Endothelial cell (in vitro differentiated cells): ENCODE data around the gene FRS3. TPM values are rescaled to one million over a fixed set of nuclear protein-coding genes. Genes with fewer than 3 reads are reported as not detected.

Experiments
- DNase-seq: peaks from one replicate; pipeline ENCODE4 v3.0.0; 2021; ENCODE audit warnings: low spot score
- H3K27ac Mint-ChIP-seq: one replicate; pipeline ENCODE4 v1.8.0; 2021; ENCODE audit warnings: mixed read lengths, inconsistent platforms; ENCODE audit not compliant: unreplicated experiment
- H3K27me3 Mint-ChIP-seq: one replicate; pipeline ENCODE4 v1.8.0; 2021; ENCODE audit warnings: mild to moderate bottlenecking, moderate library complexity, mixed read lengths, inconsistent platforms; ENCODE audit not compliant: unreplicated experiment
- H3K36me3 Mint-ChIP-seq: one replicate; pipeline ENCODE4 v1.8.0; 2021; ENCODE audit warnings: mild to moderate bottlenecking, low read depth, mixed read lengths, inconsistent platforms; ENCODE audit not compliant: unreplicated experiment
- H3K4me1 Mint-ChIP-seq: one replicate; pipeline ENCODE4 v1.8.0; 2021; ENCODE audit warnings: mild to moderate bottlenecking, mixed read lengths, inconsistent platforms; ENCODE audit not compliant: unreplicated experiment
- H3K4me3 Mint-ChIP-seq: one replicate; pipeline ENCODE4 v1.8.0; 2021; ENCODE audit warnings: mild to moderate bottlenecking, mixed read lengths, inconsistent platforms; ENCODE audit not compliant: unreplicated experiment
- H3K9me3 Mint-ChIP-seq: one replicate; pipeline ENCODE4 v1.8.0; 2021; ENCODE audit warnings: mixed read lengths, inconsistent platforms; ENCODE audit not compliant: unreplicated experiment
- total RNA-seq: library from RNA; stranded (reverse); fragmentation: NEBNext Ultra II Directional; extraction: Animal tissue kit (Norgen Biotek cat#: 25700); gene quantifications from one replicate; pipeline ENCODE4 v1.2.1, GENCODE V29; 2021; ENCODE audit not compliant: unreplicated experiment
- TF ChIP-seq, protein P1 (sequence below): fragments of 200-600 bp; sonication (generic); IDR thresholded peaks from one replicate; pipeline ENCODE4 v1.5.0; 2021; ENCODE audit warnings: antibody characterized with exemption; ENCODE audit not compliant: unreplicated experiment

FRS3 gene
- total RNA-seq, 1 donor from 2014 or later, result 8.8 TPM

DNA sequence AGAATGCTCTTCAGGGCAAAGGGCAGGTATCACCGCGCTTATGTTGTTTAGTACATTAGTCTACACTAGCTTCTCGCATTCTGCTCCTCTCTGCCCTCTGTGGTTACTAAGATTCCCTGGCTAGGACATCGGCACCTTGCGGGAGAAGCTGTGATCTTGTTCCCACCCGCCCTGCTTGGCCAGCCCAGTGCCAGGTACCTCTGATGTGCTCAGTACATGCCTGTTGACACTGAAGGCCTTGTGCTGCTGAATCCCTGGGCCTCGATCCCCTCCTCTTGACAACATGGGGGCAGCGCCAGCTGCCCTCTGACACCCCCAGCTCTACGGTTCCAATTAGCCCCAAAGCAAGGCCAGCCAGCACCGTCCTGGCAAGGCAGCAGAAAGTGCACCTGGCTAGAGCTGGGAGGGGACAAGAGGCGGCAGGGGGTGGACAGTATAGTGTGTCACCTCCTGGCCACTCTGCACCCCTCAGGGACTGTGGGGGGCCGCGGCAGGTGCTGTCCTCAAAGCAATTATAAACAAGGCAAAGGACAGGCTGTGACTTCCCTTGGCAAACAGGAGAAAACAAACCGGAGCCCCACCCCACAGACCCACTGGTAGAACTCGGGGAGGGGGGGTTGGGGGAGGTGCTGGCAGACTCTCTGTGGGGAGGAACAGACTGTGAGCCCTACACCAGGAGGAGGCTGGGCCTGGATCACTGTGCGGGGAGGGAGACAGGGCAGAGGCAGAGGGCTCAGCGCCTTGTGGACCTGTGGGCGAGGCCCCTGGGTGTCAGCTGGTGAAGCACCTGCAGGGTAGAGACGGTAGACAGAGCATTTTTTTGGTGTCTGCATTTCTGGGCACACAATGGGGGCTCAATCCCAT lies 51.4 kb downstream of the FRS3 start:
- Mint-ChIP-seq H3K27ac (no peak overlapping the region), H3K4me3 (no peak overlapping the region), H3K4me1 (peaks cover 13% of the 10 kb centered on the region), H3K9me3 (no peaks in the 10 kb centered on the region), H3K36me3 (peaks cover 3% of the 10 kb centered on the region), H3K27me3 (peaks cover 13% of the 10 kb centered on the region)
- TF ChIP-seq, protein P1, sequence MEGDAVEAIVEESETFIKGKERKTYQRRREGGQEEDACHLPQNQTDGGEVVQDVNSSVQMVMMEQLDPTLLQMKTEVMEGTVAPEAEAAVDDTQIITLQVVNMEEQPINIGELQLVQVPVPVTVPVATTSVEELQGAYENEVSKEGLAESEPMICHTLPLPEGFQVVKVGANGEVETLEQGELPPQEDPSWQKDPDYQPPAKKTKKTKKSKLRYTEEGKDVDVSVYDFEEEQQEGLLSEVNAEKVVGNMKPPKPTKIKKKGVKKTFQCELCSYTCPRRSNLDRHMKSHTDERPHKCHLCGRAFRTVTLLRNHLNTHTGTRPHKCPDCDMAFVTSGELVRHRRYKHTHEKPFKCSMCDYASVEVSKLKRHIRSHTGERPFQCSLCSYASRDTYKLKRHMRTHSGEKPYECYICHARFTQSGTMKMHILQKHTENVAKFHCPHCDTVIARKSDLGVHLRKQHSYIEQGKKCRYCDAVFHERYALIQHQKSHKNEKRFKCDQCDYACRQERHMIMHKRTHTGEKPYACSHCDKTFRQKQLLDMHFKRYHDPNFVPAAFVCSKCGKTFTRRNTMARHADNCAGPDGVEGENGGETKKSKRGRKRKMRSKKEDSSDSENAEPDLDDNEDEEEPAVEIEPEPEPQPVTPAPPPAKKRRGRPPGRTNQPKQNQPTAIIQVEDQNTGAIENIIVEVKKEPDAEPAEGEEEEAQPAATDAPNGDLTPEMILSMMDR, result no peak
- no peak for DNase-seq

- TF ChIP-seq, protein P1, result no peak
Measured at GRCh38 chr6:41727705-41728072, 52.0 kb downstream of the FRS3 start.

DNA sequence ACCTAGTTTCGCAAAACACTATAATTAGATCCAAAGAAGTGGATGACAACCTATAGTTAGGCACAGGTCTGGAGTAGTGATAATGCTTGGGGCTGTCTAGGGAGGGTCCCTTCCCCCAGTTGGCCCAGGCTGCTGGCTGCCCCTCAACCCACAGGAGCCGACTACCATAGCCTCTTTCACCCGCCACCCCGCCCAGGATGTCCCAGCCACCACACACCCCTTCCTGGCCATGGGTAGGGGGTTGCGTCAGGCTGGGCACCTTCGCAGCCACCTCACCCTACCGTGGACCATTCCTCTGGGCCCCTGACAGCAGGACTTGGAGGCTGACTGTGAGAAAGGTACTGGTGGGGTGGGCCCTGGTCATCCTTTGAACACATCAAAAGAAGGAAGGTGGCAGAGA lies 52.8 kb downstream of the FRS3 start:
- Mint-ChIP-seq H3K36me3 (peaks cover 3% of the 10 kb centered on the region), H3K27me3 (peaks cover 16% of the 10 kb centered on the region), H3K4me3 (no peak overlapping the region), H3K4me1 (peaks cover 13% of the 10 kb centered on the region), H3K27ac (no peak overlapping the region), H3K9me3 (no peaks in the 10 kb centered on the region)
- DNase-seq, result no peak
- TF ChIP-seq, protein P1, result no peak

More at GRCh38 chr6:41727705-41728072, 52.0 kb downstream of the FRS3 start:
- H3K27me3 Mint-ChIP-seq, result peaks cover 16% of the 10 kb centered on the region
- no peak overlapping the region for H3K4me3 Mint-ChIP-seq
- no peak overlapping the region for H3K27ac Mint-ChIP-seq
- H3K9me3 Mint-ChIP-seq, result no peaks in the 10 kb centered on the region
- H3K4me1 Mint-ChIP-seq, result peaks cover 16% of the 10 kb centered on the region
- peaks cover 3% of the 10 kb centered on the region for H3K36me3 Mint-ChIP-seq
- no peak for DNase-seq

- TF ChIP-seq, protein P1, result no peak
- H3K4me3 Mint-ChIP-seq, result no peak overlapping the region
- H3K9me3 Mint-ChIP-seq, result no peaks in the 10 kb centered on the region
- peaks cover 13% of the 10 kb centered on the region for H3K4me1 Mint-ChIP-seq
- H3K36me3 Mint-ChIP-seq, result peaks cover 7% of the 10 kb centered on the region
- H3K27me3 Mint-ChIP-seq, result peaks cover 16% of the 10 kb centered on the region
- H3K27ac Mint-ChIP-seq, result no peak overlapping the region
- DNase-seq, result no peak
Measured at GRCh38 chr6:41724586-41725501, 54.9 kb downstream of the FRS3 start.
